Astrocyte of the cerebellum (primary cell): ENCODE measurements around the gene LRRC32.

Experiments used
- DNase-seq: peaks from one replicate; pipeline ENCODE4 v3.0.0-alpha.2; 2011; ENCODE audit warnings: low read depth
- H3K4me3 ChIP-seq: 2 replicates; pipeline ENCODE4 v1.5.1; 2011; ENCODE audit warnings: mild to moderate bottlenecking, low read depth, low read length, moderate library complexity
- CTCF ChIP-seq: IDR thresholded peaks from 2 replicates; pipeline ENCODE4 v1.5.1; 2012; ENCODE audit warnings: low read length, low read depth, moderate library complexity, mild to moderate bottlenecking; ENCODE audit errors: missing control alignments
- in situ Hi-C: cut with HindIII; loops from 2 replicates; pipeline ENCODE4 v1.10.0; 2017; ENCODE audit warnings: low sequenced_read_pairs

The LRRC32 gene

GRCh38 chr11:76700177-76701100 is 29.9 kb upstream of the LRRC32 start:
- in situ Hi-C loops, result no loop called here
- DNase-seq, result peak; percentile 45
- no peak overlapping the region for H3K4me3 ChIP-seq
- no peak for TF ChIP-seq CTCF

GRCh38 chr11:76699451-76700091 is 29.0 kb upstream of the LRRC32 start:
- TF ChIP-seq CTCF, result no peak
- in situ Hi-C loops, result no loop called here
- DNase-seq, result no peak
- no peak overlapping the region for H3K4me3 ChIP-seq

- TF ChIP-seq CTCF, result peak; percentile 14
- no peak overlapping the region for H3K4me3 ChIP-seq
- no peak for DNase-seq
- in situ Hi-C loops, result no loop called here
Observed at GRCh38 chr11:76698321-76699043, 27.9 kb upstream of the LRRC32 start.

- in situ Hi-C loops, result no loop called here
- H3K4me3 ChIP-seq, result no peak overlapping the region
- no peak for TF ChIP-seq CTCF
- DNase-seq, result no peak
Observed at GRCh38 chr11:76696756-76697155, 26.2 kb upstream of the LRRC32 start.

GRCh38 chr11:76695771-76696170 is 25.2 kb upstream of the LRRC32 start:
- TF ChIP-seq CTCF, result no peak
- in situ Hi-C loops, result no loop called here
- H3K4me3 ChIP-seq, result no peak overlapping the region
- no peak for DNase-seq

- in situ Hi-C loops, result no loop called here
- TF ChIP-seq CTCF, result no peak
- H3K4me3 ChIP-seq, result no peak overlapping the region
- no peak for DNase-seq
Observed at GRCh38 chr11:76695133-76695532, 24.6 kb upstream of the LRRC32 start.
